Measurements from ENCODE around the gene RNF41. TPM values are rescaled to one million over a fixed set of nuclear protein-coding genes. Genes with fewer than 3 reads are reported as not detected.

RNF41 gene
- total and polyA plus RNA-seq, 2 of the 13 experiments (the other 11 are each of a cell fraction or from before 2014, with no cell fraction given), result 27.1 to 39.4 TPM

DNA sequence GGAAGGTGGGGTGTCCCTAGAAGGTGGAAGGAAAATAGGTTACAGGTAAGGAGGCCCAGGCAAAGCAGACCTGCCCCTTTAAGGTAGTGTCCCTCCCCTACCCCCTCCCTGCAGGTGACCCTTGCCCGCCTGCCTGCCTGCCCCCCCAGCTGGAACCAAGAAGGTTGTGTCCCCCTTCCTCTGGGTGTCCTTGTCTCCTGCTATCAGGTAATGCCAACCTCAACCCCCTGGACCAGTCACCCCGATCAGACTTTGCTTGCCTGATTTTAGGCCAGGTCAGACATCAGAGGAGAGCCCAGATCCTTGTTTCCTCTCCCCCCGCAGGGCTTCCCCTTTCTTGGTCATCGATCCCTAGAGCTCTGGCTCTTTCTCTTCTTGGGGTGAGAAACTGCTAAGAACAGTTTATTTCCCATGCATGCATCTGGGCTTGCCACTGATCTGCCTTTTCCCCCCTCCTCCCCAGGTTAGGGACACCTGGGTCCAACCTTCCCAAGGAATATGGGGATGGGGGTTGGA lies 8.3 kb upstream of the RNF41 start, which contains the start of gene SLC39A5 (continued):
- TF ChIP-seq SOX6 (IDR thresholded peaks at IDR 0.05), result no peak
- 0 out of 2 replicates have a peak, but pooled peaks have one; percentile 4 for TF ChIP-seq SOX6 (CRISPR knock-in tag; IDR thresholded peaks at IDR 0.05)
- TF ChIP-seq RBM22 (optimal IDR thresholded peaks at IDR 0.05; ENCODE audit: low read length), result peak; percentile 76
- no peak for TF ChIP-seq TBL1XR1 (IDR thresholded peaks at IDR 0.05; ENCODE audit: borderline replicate concordance, low read length, partially characterized antibody)
- peak; percentile 47; the same call in 1 of the 2 replicates for TF ChIP-seq GLI4 (CRISPR knock-in tag; IDR thresholded peaks at IDR 0.05; ENCODE audit: borderline replicate concordance)
- peak; percentile 48; the same call in 1 of the 2 replicates for TF ChIP-seq HNF4G (IDR thresholded peaks at IDR 0.05; ENCODE audit: borderline replicate concordance, low read depth, low read length)
- TF ChIP-seq HNF4G (CRISPR knock-in tag; IDR thresholded peaks at IDR 0.05; ENCODE audit: borderline replicate concordance, low read depth), result no peak
- no peak for TF ChIP-seq ZNF557 (CRISPR knock-in tag; IDR thresholded peaks at IDR 0.05)
- 0 out of 2 replicates have a peak, but pooled peaks have one; percentile 45 for TF ChIP-seq MEIS1 (CRISPR knock-in tag; IDR thresholded peaks at IDR 0.05; ENCODE audit: borderline replicate concordance)
- 0 out of 2 replicates have a peak, but pooled peaks have one; percentile 20 for TF ChIP-seq ZNF430 (CRISPR knock-in tag; IDR thresholded peaks at IDR 0.05)
- no peak for TF ChIP-seq ARID5B (CRISPR knock-in tag; IDR thresholded peaks at IDR 0.05)
- TF ChIP-seq SKI (IDR thresholded peaks at IDR 0.05; ENCODE audit: partially characterized antibody), result no peak
- TF ChIP-seq, protein P1, sequence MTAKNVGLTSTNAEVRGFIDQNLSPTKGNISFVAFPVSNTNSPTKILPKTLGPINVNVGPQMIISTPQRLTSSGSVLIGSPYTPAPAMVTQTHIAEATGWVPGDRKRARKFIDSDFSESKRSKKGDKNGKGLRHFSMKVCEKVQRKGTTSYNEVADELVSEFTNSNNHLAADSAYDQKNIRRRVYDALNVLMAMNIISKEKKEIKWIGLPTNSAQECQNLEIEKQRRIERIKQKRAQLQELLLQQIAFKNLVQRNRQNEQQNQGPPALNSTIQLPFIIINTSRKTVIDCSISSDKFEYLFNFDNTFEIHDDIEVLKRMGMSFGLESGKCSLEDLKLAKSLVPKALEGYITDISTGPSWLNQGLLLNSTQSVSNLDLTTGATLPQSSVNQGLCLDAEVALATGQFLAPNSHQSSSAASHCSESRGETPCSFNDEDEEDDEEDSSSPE (CRISPR knock-in tag; IDR thresholded peaks at IDR 0.05), result no peak
- TF ChIP-seq ZNF570 (CRISPR knock-in tag; IDR thresholded peaks at IDR 0.05; ENCODE audit: borderline replicate concordance), result no peak
- no peak for TF ChIP-seq NRL (CRISPR knock-in tag; IDR thresholded peaks at IDR 0.05; ENCODE audit: borderline replicate concordance)
- no peak for TF ChIP-seq ZNF280D (CRISPR knock-in tag; IDR thresholded peaks at IDR 0.05)
- TF ChIP-seq ZNF567 (CRISPR knock-in tag; IDR thresholded peaks at IDR 0.05; ENCODE audit: borderline replicate concordance), result 0 out of 2 replicates have a peak, but pooled peaks have one; percentile 36
- no peak for TF ChIP-seq RFXAP (CRISPR knock-in tag; IDR thresholded peaks at IDR 0.05; ENCODE audit: borderline replicate concordance)
- no peak for TF ChIP-seq ZNF761 (CRISPR knock-in tag; conservative IDR thresholded peaks at IDR 0.05)
- TF ChIP-seq ZNF530 (CRISPR knock-in tag; IDR thresholded peaks at IDR 0.05; ENCODE audit: low read depth), result no peak
- TF ChIP-seq SP140L (CRISPR knock-in tag; IDR thresholded peaks at IDR 0.05; ENCODE audit: borderline replicate concordance), result no peak
- TF ChIP-seq ZNF780A (CRISPR knock-in tag; IDR thresholded peaks at IDR 0.05), result no peak
- no peak for TF ChIP-seq SALL2 (CRISPR knock-in tag; IDR thresholded peaks at IDR 0.05)

Data from HepG2 (cell line).